GM18519 (cell line): ENCODE data around the gene TMEM86B.
"Not testable (repeated sequence)": the region's sequence is repeated elsewhere in the genome, so short reads cannot be mapped to it uniquely, and the experiment has no call there.

Source experiments
- ATAC-seq: cut with Tn5 transposase; IDR thresholded peaks from one replicate; pipeline ENCODE4 v1.9.1; 2021; ENCODE audit warnings: mild to moderate bottlenecking, moderate library complexity; ENCODE audit not compliant: unreplicated experiment, low FRiP score

Gene TMEM86B

DNA sequence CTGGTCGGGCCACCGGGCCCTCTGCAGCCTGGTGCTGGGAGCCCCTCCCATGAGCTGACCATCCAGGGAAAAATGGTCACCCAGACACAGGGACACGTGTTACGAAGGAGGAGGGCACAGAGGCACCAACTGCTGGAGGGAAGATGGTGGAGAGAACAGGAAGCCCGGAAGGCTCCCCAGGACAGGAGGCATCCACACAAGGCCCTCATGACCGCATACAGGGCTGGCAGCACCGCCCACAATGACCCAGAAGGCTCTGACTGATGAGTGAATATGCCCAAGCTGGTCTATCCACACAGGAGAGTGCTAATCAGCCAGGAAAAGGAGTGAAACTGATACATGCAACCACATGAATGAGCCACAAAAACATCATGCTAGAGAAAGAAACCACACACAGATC, 14.0 kb upstream of the TMEM86B start:
- ATAC-seq, result no peak

DNA sequence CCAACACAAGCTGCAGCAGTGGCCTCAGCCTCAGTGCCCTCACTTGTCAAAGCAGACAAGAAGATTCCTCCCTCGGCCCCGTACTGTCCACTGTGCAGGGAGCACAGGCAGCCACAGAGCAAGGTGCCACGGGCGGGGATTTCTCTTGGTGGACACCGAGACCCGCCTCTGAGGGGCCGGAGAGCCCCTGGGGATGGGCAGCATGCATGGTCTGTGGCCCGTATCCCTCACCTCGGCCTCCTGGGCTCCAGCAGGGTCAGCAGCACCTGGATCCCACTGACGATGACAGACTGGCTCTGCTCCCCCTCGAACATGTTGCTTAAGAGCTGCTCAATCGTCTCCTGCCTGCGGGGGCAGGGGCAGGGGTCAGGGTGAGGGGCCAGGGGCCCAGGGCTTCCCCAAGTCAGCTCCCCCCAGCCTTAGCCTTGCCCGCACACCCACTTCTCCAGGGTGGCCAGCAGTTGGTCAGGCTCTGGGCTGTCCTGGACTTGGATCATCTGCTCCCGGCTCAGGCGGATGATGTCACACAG, 13.4 kb upstream of the TMEM86B start:
- ATAC-seq, result no peak

DNA sequence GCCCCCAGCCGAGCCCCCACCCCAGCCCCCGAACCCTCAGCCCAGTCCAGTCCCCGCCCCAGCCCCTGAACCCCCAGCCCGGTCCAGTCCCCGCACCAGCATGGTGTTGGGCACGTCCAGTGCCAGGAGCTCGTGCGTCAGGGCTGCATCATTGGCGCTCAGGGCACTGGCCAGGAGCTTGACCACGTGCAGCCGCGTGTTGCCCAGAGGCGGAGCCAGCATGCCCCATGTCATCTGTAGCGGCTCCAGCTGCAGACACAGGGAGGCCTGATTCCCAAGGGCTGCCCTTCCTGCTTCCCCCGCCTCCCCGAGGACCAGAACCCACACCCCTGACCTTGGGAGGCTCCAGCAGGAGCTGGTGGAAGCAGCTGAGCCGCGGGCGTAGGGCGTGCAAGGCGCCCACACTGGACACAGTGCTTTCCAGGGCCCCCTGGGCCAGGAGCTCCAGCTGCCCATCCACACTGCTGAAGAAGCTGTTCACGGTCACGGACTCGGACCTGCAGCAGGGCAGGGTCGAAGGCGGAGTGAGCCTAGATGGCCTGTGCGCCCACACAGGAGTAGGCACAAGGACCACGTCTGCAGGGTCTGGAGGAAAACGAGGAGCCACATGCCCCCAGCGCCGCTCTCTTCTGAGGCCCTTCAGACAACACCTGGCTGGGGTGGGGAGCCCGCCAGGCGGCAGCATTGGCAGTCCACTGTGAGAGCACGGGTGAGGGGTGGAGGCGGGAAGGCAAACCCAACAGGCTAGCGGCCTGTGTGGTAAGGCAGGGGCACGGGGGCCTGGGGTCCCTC, 12.8 kb upstream of the TMEM86B start:
- no peak for ATAC-seq

DNA sequence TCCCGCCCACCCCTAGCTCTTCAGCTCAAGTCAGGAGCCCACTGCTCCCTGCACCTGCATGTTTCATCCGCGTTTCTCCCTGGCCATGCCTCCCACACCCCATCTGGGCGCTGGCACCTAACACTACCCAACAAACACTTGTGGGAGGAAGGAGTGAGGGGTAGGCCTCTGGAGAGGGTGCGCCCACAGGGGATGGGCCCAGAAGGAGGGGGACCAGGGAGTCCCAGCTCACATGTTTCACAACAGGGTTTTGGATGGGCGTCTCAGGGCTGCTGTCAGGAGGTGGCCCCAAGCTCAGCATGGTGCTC, 12.1 kb upstream of the TMEM86B start:
- no peak for ATAC-seq

GRCh38 chr19:55239004-55239403, 10.4 kb upstream of the TMEM86B start:
- ATAC-seq, result no peak

GRCh38 chr19:55238030-55238429, 9.5 kb upstream of the TMEM86B start:
- ATAC-seq, result no peak

- no peak for ATAC-seq
Measured at GRCh38 chr19:55232986-55233385, 4.4 kb upstream of the TMEM86B start.

DNA sequence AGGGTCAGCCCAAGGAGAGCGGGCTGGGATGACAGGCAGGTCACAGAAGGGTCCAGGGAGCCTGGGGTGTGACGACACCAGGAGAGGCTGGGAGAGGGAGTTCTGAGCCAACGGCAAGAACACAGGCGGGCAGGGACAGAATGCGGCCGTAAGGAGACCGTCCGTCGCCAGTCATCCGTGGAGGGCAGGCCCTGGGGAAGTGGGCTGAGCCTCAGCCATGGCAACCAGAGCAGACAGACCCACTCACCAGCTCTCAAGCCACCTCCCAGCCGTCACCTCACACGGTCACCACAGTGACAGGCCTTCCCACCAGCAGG, 3.7 kb upstream of the TMEM86B start:
- ATAC-seq, result no peak

DNA sequence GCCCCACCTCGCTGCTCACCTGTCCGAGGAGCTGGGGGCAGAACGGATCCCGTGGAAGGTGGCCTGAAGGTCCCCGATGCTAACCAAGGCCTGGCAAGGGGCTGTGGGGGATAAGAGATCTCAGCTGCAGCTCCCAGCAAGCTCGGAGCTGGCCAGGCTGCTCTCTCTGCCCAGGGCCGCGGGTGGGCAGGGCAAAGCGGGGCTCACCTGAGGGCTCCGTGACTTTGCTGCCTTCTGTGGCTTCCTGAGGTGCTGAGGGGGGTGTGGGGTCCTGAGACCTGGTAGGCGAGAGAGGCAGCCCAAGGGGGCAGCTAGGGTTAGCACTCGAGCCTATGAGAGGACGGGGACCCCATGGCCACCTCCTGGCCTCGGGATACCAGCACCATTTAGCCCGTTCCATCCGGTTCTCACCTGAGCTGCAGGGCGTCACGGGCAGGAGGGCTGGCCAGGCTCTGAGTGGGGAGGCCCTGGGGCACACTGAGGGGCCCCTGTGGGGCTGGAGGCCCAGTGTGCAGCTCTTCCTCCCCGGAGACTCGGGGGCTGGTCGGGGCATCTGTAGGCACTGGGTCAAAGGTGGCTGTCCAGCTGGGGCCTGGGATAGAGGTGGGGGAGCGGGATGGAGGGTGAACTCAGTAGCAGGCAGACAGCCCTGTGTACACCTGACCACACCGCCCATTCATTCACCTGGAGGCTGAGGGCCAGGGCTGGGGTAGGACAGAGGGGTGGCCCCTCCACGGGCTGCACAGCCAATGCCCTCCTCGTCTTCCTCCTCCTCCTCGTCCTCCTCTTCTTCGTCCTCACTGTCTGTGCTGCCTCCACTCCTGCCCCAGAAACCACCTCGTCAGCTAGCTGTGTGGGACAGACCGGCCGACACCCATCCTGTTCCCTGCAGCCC, 3.1 kb upstream of the TMEM86B start:
- ATAC-seq, result no peak

DNA sequence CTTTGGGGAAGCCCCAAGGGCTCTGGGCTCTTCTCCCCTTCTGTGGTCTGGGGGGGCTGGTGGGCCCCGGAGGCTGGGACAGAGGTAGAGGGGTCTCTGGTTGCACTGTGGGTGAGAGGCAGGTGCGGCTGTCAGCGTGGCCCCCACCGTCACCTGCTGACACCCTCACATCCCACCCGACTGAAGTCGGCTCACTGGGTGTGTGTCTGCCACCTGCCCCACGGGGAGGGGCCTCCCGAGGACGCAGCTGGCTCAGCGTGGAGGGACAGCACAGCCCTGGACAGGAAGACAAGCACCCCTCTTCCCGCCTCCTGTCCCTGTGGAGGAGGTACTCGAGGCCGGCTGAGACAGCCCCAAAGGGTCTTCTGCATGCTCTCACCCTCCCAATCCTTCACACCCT, 2.2 kb upstream of the TMEM86B start:
- no peak for ATAC-seq

DNA sequence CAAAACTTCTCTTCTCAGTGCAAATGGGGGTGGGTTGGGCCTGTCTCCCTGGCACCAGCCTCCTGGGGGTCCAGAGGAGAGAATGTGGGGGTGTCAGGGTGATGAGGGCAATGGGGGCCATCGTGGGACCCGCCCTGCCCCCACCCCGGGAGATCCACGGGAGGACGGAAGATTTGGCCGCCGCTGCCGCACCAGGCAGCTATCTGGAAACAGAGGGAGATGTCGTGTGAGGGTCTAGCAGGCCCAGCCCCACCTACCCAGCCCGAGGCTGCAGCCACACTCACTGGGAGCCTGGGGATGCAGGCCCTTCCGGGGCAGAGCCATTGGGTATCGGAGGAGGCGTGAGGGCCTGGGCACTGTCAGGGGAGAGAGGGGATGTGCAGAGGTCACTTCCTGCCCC, 1.8 kb upstream of the TMEM86B start:
- no peak for ATAC-seq

DNA sequence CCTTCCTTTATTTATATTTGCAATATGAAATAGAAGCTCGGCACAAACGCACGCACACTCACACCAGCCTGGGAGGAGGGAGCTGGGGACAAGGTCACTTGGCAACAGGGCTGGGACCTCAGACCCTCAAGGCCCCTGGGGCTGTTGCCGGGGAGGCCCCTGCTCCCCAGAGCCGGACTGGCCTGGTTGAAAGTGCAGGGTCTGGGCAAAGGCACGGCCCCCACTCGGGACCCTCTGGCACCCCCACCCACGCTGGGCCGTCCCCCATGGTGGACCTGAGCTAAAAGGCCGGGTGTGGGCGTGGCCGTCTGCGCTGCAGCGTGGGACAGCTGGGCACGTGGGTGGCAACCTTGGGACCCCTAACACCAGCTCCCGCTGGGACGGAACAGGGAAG, 1.2 kb upstream of the TMEM86B start:
- no peak for ATAC-seq

DNA sequence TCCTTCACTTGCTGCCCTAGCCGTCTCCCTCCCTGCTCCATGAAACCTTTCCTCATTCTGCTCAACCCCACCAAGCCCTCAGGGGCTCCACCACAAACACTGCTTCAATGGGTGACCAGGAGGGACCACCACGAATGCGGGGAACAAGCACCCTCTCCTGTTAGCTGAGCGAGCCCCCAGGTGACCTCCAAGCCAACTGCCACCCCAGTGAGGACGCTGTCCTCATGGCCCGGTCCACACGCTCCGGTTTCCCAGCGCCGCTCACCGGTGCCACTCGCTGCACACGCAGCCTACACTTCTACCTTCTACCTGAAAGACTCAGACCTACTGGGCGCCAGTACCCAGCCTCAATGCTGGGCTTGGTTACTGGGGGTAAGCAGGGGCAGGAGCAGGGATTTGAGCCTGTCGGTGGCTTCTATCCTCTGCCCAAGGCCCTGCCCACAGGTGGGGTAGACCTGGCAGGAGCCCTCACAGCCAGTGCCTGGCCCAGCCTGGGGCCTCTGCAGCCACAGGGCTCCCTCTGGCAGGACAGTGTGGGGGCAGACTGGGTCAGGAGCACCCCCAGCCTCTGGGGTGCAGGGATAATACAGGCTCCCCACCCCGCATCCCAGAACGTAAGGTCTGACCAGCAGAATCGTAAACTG, 704 bp upstream of the TMEM86B start:
- no peak for ATAC-seq

DNA sequence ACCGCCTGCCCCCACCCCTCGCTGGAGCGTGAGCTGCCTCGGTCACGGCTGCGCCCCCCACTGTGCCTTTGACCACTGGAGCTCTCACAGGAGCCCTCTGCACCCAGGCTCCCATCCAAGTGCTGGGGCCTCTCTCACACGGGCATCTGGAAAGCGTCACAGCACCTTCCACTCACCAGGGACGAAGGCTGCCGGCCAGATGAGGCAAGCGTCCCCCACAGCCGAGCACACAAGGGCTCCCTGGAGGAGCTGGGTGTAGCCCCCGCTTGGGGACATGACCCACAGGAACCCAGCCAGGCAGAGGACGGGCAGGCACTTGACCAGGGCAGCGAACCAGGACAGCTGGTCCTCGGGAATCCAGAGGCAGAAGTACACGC, 560 bp downstream of the TMEM86B start:
- ATAC-seq, result no peak

- no peak for ATAC-seq
Measured at GRCh38 chr19:55227241-55228014, 1.1 kb downstream of the TMEM86B start.

DNA sequence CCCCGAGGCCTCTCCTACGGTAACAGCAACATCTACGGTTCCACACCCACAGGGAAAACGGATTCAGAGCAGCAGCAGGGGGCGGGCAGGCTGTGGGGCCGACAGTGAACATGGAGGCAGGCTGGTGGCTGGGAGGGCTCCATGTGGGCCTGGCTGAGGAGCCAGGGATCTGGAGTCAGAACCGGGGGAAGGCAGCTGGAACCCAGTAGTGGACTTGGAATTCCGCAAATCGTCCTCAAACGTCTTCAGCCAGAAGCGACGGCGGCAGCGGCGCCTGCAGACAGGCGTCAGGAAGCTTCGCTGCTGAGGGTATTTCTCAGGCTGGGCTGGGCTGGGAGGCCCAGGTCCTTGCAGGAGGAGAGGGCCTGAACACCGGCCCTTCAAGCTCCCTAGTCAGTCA, 1.8 kb downstream of the TMEM86B start:
- ATAC-seq, result no peak

DNA sequence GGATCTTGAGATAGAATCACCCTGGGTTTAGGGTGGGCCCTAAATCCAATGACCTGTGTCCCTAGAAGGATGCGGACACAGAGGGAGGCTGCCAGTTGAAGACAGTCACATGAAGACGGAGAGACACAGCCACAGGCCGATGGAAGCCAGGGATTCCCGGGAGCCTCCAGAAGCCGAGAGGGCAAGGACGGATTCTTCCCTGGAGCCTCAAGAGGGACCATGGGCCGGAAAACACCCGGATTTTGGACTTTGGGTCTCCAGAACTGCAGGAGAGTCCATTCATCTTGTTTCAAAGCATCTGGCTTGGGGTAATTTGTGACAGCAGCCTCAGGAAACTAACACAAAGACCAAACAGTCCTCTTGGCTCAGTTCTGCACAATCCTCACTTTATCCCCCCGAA, 2.3 kb downstream of the TMEM86B start:
- ATAC-seq, result no peak

GRCh38 chr19:55225415-55225958, 3.1 kb downstream of the TMEM86B start:
- ATAC-seq, result no peak

GRCh38 chr19:55224679-55225414, 3.7 kb downstream of the TMEM86B start:
- not testable (repeated sequence) for ATAC-seq
